H1 (cell line): Measurements from ENCODE around the gene SV2B. TPM values are rescaled to one million over a fixed set of nuclear protein-coding genes. Genes with fewer than 3 reads are reported as not detected.

Source experiments
- CTCF ChIA-PET: fragments of 300-600 bp; sonication (Branson Sonifier 250); formaldehyde crosslinking; loops from one replicate; lab custom pipeline; 2021; ENCODE audit not compliant: partially characterized antibody; lab: Charles Lee
- POLR2A ChIA-PET: fragments of 300-600 bp; sonication (Branson Sonifier 250); formaldehyde crosslinking; loops from one replicate; lab custom pipeline; 2021; ENCODE audit warnings: inconsistent platforms; ENCODE audit not compliant: partially characterized antibody; lab: Charles Lee
- DNase-seq, 2 experiments: peaks; one replicate each; pipeline versions ENCODE4 v3.0.0 to v3.0.0-alpha.2; 2010 to 2022; ENCODE audit warnings: low spot score in 2 of 2, low read depth in 1 of 2, mixed read lengths in 1 of 2
- FAIRE-seq: peaks from 2 replicates; lab custom pipeline; 2011; peaks lifted over from hg19 to GRCh38; lab: Jason Lieb, UNC
- H2AFZ ChIP-seq: 2 replicates; pipeline ENCODE4 v1.8.1; 2012; ENCODE audit warnings: low read length, inconsistent platforms
- H2AK5ac ChIP-seq: 2 replicates; pipeline ENCODE4 v1.6.1; 2013; ENCODE audit warnings: low read depth, low read length
- H2BK120ac ChIP-seq: replicated peaks from 2 replicates; pipeline ENCODE3; 2013; ENCODE audit warnings: low read depth, low read length, inconsistent platforms
- H2BK12ac ChIP-seq: 2 replicates; pipeline ENCODE4 v1.6.1; 2013; ENCODE audit warnings: low read depth, low read length
- H2BK15ac ChIP-seq: 2 replicates; pipeline ENCODE4 v1.6.1; 2013; ENCODE audit warnings: low read length
- H2BK20ac ChIP-seq: 2 replicates; pipeline ENCODE4 v1.6.1; 2013; ENCODE audit warnings: low read length
- H2BK5ac ChIP-seq: 2 replicates; pipeline ENCODE4 v1.6.1; 2013; ENCODE audit warnings: low read depth, low read length
- H3K14ac ChIP-seq: 2 replicates; pipeline ENCODE4 v1.6.1; 2013; ENCODE audit warnings: inconsistent platforms; ENCODE audit not compliant: insufficient read length
- H3K18ac ChIP-seq: 2 replicates; pipeline ENCODE4 v1.6.1; 2013; ENCODE audit warnings: low read length; ENCODE audit errors: extremely low read depth
- H3K23ac ChIP-seq: 2 replicates; pipeline ENCODE4 v1.6.1; 2013; ENCODE audit warnings: inconsistent platforms; ENCODE audit not compliant: insufficient read length
- H3K23me2 ChIP-seq: 2 replicates; pipeline ENCODE4 v1.6.1; 2013; ENCODE audit warnings: low read depth, low read length
- H3K27ac ChIP-seq: 2 replicates; pipeline ENCODE4 v1.6.1; 2011; ENCODE audit warnings: low read depth, low read length, inconsistent platforms
- H3K27me3 ChIP-seq, 4 experiments: replicated peaks in 1 of 4; 1 replicate in 1 of 4; 2 replicates in 3 of 4; pipeline versions ENCODE4 v1.6.1 to v1.8.1; 2011 to 2013; ENCODE audit warnings: low read length in 3 of 4, mild to moderate bottlenecking in 3 of 4, inconsistent platforms in 2 of 4, mixed read lengths in 2 of 4, moderate library complexity in 1 of 4; ENCODE audit not compliant: control insufficient read depth in 3 of 4, insufficient read depth in 3 of 4; ENCODE audit errors: extremely low read depth in 1 of 4
- H3K36me3 ChIP-seq, 4 experiments: 2 replicates each; pipeline versions ENCODE4 v1.6.1 to v1.8.1; 2011 to 2013; ENCODE audit warnings: mild to moderate bottlenecking in 4 of 4, low read length in 3 of 4, moderate library complexity in 2 of 4, control low read depth in 1 of 4, inconsistent platforms in 1 of 4; ENCODE audit not compliant: insufficient read depth in 4 of 4, control insufficient read depth in 2 of 4
- H3K4ac ChIP-seq: replicated peaks from 2 replicates; pipeline ENCODE3; 2013; ENCODE audit warnings: low read length, low read depth, mixed read lengths, inconsistent platforms; ENCODE audit not compliant: insufficient read length
- H3K4me1 ChIP-seq, 4 experiments: replicated peaks in 1 of 4; 1 replicate in 1 of 4; 2 replicates in 3 of 4; pipeline versions ENCODE4 v1.6.1 to v1.8.1; 2011 to 2013; ENCODE audit warnings: low read length in 3 of 4, inconsistent platforms in 2 of 4, mixed read lengths in 1 of 4; ENCODE audit not compliant: insufficient read depth in 4 of 4, control insufficient read depth in 3 of 4
- H3K4me2 ChIP-seq, 2 experiments: 2 replicates each; pipeline versions ENCODE4 v1.6.1 to v1.8.1; 2011 to 2013; ENCODE audit warnings: low read depth in 2 of 2, low read length in 2 of 2, control low read depth in 1 of 2, inconsistent platforms in 1 of 2, mild to moderate bottlenecking in 1 of 2; ENCODE audit not compliant: insufficient read depth in 1 of 2
- H3K4me3 ChIP-seq, 4 experiments: fragments of 200-600, 300-600 bp in 1 of 4; sonication (generic), shearing (Covaris generic), sonication (Bioruptor Twin) in 1 of 4; 2 replicates each; pipeline versions ENCODE4 v1.5.1 to v1.8.1; 2011 to 2016; ENCODE audit warnings: low read length in 4 of 4, low read depth in 3 of 4, control low read depth in 2 of 4, inconsistent platforms in 2 of 4, mild to moderate bottlenecking in 2 of 4, mixed read lengths in 1 of 4, moderate library complexity in 1 of 4; ENCODE audit not compliant: insufficient read depth in 2 of 4; ENCODE audit errors: extremely low read depth in 1 of 4
- H3K56ac ChIP-seq: replicated peaks from 2 replicates; pipeline ENCODE3; 2013; ENCODE audit warnings: low read depth, mild to moderate bottlenecking, mixed read lengths, low read length, inconsistent platforms; ENCODE audit not compliant: insufficient read length
- H3K79me1 ChIP-seq: 2 replicates; pipeline ENCODE4 v1.6.1; 2013; ENCODE audit warnings: low read depth, low read length, control low read depth
- H3K79me2 ChIP-seq, 2 experiments: 2 replicates each; pipeline versions ENCODE4 v1.6.1 to v1.8.1; 2012 to 2013; ENCODE audit warnings: low read length in 2 of 2, mild to moderate bottlenecking in 2 of 2, inconsistent platforms in 1 of 2; ENCODE audit not compliant: insufficient read depth in 2 of 2, control insufficient read depth in 1 of 2
- H3K9ac ChIP-seq, 4 experiments: replicated peaks in 1 of 4; 1 replicate in 1 of 4; 2 replicates in 3 of 4; pipeline versions ENCODE4 v1.6.1 to v1.8.1; 2011 to 2013; ENCODE audit warnings: low read depth in 3 of 4, low read length in 3 of 4, control low read depth in 2 of 4, mild to moderate bottlenecking in 2 of 4, moderate library complexity in 2 of 4, inconsistent platforms in 1 of 4; ENCODE audit errors: extremely low read depth in 1 of 4
- H3K9me3 ChIP-seq, 2 experiments: 2 replicates each; pipeline versions ENCODE4 v1.6.1 to v1.8.1; 2012 to 2013; ENCODE audit warnings: mild to moderate bottlenecking in 2 of 2, moderate library complexity in 2 of 2, control low read depth in 1 of 2, inconsistent platforms in 1 of 2, low read depth in 1 of 2, low read length in 1 of 2, mixed read lengths in 1 of 2; ENCODE audit not compliant: insufficient read depth in 2 of 2
- H4K20me1 ChIP-seq, 2 experiments: replicated peaks in 1 of 2; 2 replicates each; pipeline versions ENCODE3 to v1.8.1; 2011 to 2013; ENCODE audit warnings: inconsistent platforms in 2 of 2, low read length in 2 of 2, mild to moderate bottlenecking in 1 of 2; ENCODE audit not compliant: insufficient read depth in 2 of 2, control insufficient read depth in 1 of 2
- H4K5ac ChIP-seq: 2 replicates; pipeline ENCODE4 v1.6.1; 2013; ENCODE audit warnings: low read length, low read depth, mixed read lengths, inconsistent platforms; ENCODE audit not compliant: insufficient read length
- H4K8ac ChIP-seq: 2 replicates; pipeline ENCODE4 v1.8.0; 2013; ENCODE audit warnings: mild to moderate bottlenecking, moderate library complexity, low read length, inconsistent platforms; ENCODE audit not compliant: insufficient read depth; ENCODE audit errors: extremely low read depth
- H4K91ac ChIP-seq: replicated peaks from 2 replicates; pipeline ENCODE3; 2013; ENCODE audit warnings: low read length, mixed read lengths, inconsistent platforms; ENCODE audit not compliant: insufficient read length
- CHD2 ChIP-seq: IDR thresholded peaks from 2 replicates; pipeline ENCODE4 v1.6.1; 2012; ENCODE audit warnings: low read length, improper control_type of control experiment
- CTCF ChIP-seq, 3 experiments: IDR thresholded peaks; 1 replicate in 2 of 3; 2 replicates in 1 of 3; pipeline versions ENCODE4 v1.5.1 to v1.6.1; 2011; ENCODE audit warnings: low read length in 3 of 3, mild to moderate bottlenecking in 3 of 3, inconsistent platforms in 2 of 3, low read depth in 1 of 3, moderate library complexity in 1 of 3; ENCODE audit not compliant: insufficient read depth in 1 of 3; ENCODE audit errors: control extremely low read depth in 1 of 3
- EZH2 ChIP-seq: fragments of 200-600 bp; sonication (generic); IDR thresholded peaks from 2 replicates; pipeline ENCODE4 v1.7.1; 2012; ENCODE audit warnings: low read depth, mild to moderate bottlenecking, moderate library complexity, low read length, inconsistent platforms; ENCODE audit not compliant: severe bottlenecking
- HDAC2 ChIP-seq, 2 experiments: fragments of 300-600 bp in 1 of 2; sonication (generic) in 1 of 2; IDR thresholded peaks; 2 replicates each; pipeline ENCODE4 v1.6.1; 2011 to 2012; ENCODE audit warnings: low read depth in 2 of 2, low read length in 2 of 2, mild to moderate bottlenecking in 2 of 2, moderate library complexity in 2 of 2, borderline replicate concordance in 1 of 2, inconsistent platforms in 1 of 2
- RBBP5 ChIP-seq: IDR thresholded peaks from 2 replicates; pipeline ENCODE4 v1.7.1; 2012; ENCODE audit warnings: low read depth, mild to moderate bottlenecking, inconsistent platforms, low read length, moderate library complexity, borderline replicate concordance
- SP1 ChIP-seq: IDR thresholded peaks from 2 replicates; pipeline ENCODE4 v1.6.1; 2011; ENCODE audit warnings: low read depth, low read length
- TBP ChIP-seq: IDR thresholded peaks from 2 replicates; pipeline ENCODE4 v1.6.1; 2011; ENCODE audit warnings: low read depth, low read length, improper control_type of control experiment
- TCF12 ChIP-seq: IDR thresholded peaks from 2 replicates; pipeline ENCODE4 v1.6.1; 2011; ENCODE audit warnings: low read depth, mild to moderate bottlenecking, low read length
- TEAD4 ChIP-seq: IDR thresholded peaks from 2 replicates; pipeline ENCODE4 v1.6.1; 2012; ENCODE audit warnings: low read depth, low read length, inconsistent platforms, mixed read lengths
- WGBS, 2 experiments: shearing (Covaris generic) in 1 of 2; methylation state at CpG; one replicate each; pipeline versions ENCODE4 v1.1.6 to v1.1.7; 2013 to 2015; ENCODE audit warnings: low lambda C conversion rate in 2 of 2, mixed read lengths in 2 of 2, inconsistent platforms in 1 of 2, low coverage in 1 of 2, missing lambda C conversion rate in 1 of 2; ENCODE audit not compliant: insufficient replicate concordance in 2 of 2, insufficient coverage in 1 of 2, insufficient read length in 1 of 2; ENCODE audit errors: extremely low coverage in 1 of 2, missing lambda C conversion rate in 1 of 2; 5-methylcytosine and 5-hydroxymethylcytosine counted together
- polyA plus RNA-seq, 7 experiments: library from polyadenylated mRNA; depleted of rRNA in 3 of 7; stranded (reverse) in 5 of 7; unstranded in 2 of 7; fragments of >200 nt in 5 of 7; fragments of 200-250 nt in 2 of 7; gene quantifications; 1 replicate in 5 of 7; 2 replicates in 1 of 7; 4 replicates in 1 of 7; pipeline versions ENCODE4 v1.2.1 to v1.2.3, GENCODE V29; 2011 to 2013; ENCODE audit warnings: missing spikeins in 2 of 7, mixed read lengths in 2 of 7
- total RNA-seq: library from RNA; stranded (reverse); fragmentation: NEBNext Ultra II Directional; extraction: Animal tissue kit (Norgen Biotek cat#: 25700); gene quantifications from 2 replicates; pipeline ENCODE4 v1.2.1, GENCODE V29; 2021

The SV2B gene
- total and polyA plus RNA-seq, 2 of the 8 experiments (the other 6 are each of a cell fraction or from before 2014, with no cell fraction given) = 0.09 to 0.20 TPM

- DNase-seq = no peak
- Histone ChIP-seq H2BK15ac (no peak overlapping the region), H2BK5ac (no peak overlapping the region), H3K36me3 (no peaks in the 10 kb centered on the region), H3K79me2 (no peaks in the 10 kb centered on the region), H3K4me1 (no peaks in the 10 kb centered on the region), H4K91ac (no peak overlapping the region), H2BK120ac (no peak overlapping the region), H4K8ac (no peak overlapping the region), H3K27me3 (no peaks in the 10 kb centered on the region; a peak in 1 of 7 replicates), H2BK12ac (no peak overlapping the region), H3K56ac (no peak overlapping the region), H3K9me3 (peaks cover 4 to 13% of the 10 kb centered on the region in 2 experiments; a peak in 3 of 4 replicates), H3K23ac (no peak overlapping the region), H3K79me1 (no peaks in the 10 kb centered on the region), H3K4ac (no peak overlapping the region), H3K4me3 (no peak overlapping the region), H4K20me1 (no peaks in the 10 kb centered on the region), H2AFZ (no peak overlapping the region), H3K18ac (no peak overlapping the region), H2BK20ac (no peak overlapping the region), H2AK5ac (0 out of 2 replicates have a peak overlapping the region, but pooled peaks have one; percentile 39), H3K23me2 (no peaks in the 10 kb centered on the region), H4K5ac (no peak overlapping the region), H3K4me2 (no peak overlapping the region), H3K9ac (no peak overlapping the region), H3K27ac (no peak overlapping the region), H3K14ac (no peak overlapping the region)
- CTCF ChIA-PET = interaction anchor here (0.9 kb wide), 1 partner anchor 165 kb away, joined by 3 read pairs; no protein-coding TSS in a partner anchor
- POLR2A ChIA-PET = no interaction called here
- WGBS, 2 experiments = 90% methylated on average over 2 of the region's 2 CpGs; no CpG with 5 or more reads in 1 of the 2 experiments
- no peak for FAIRE-seq
- TF ChIP-seq EZH2 (no peak), TCF12 (no peak), TEAD4 (no peak), CHD2 (no peak), RBBP5 (no peak), TBP (no peak), CTCF (IDR thresholded peaks at IDR 0.05; ENCODE audit: control extremely low read depth in 1 of 3, insufficient read depth in 1 of 3, low read depth in 1 of 3, low read length in 3 of 3) (no peak), SP1 (no peak), HDAC2 (IDR thresholded peaks at IDR 0.05; ENCODE audit: borderline replicate concordance in 1 of 2, low read depth in 2 of 2, low read length in 2 of 2) (no peak)
Observed at GRCh38 chr15:91061230-91061629, 38.8 kb upstream of the SV2B start.
